Measurements from ENCODE around the gene CXCL17. TPM values are rescaled to one million over a fixed set of nuclear protein-coding genes. Genes with fewer than 3 reads are reported as not detected.

Gene CXCL17
- total RNA-seq, 2 experiments from 2014 or later, result not detected

GRCh38 chr19:42473686-42474085 lies 30.9 kb upstream of the CXCL17 start:
- Histone ChIP-seq H3K36me3 (ENCODE audit: insufficient read depth, low read length) (no peaks in the 10 kb centered on the region), H3K9me3 (ENCODE audit: low read length) (no peaks in the 10 kb centered on the region), H3K9me2 (ENCODE audit: insufficient read depth, low read length) (no peaks in the 10 kb centered on the region), H3K4me1 (ENCODE audit: insufficient read depth, low read length, poor library complexity, severe bottlenecking) (peaks cover 35% of the 10 kb centered on the region), H3K4me3 (ENCODE audit: low read depth, low read length, poor library complexity, severe bottlenecking) (no peak overlapping the region), H3K79me2 (ENCODE audit: insufficient read depth, low read depth, low read length) (no peaks in the 10 kb centered on the region), H4K20me1 (ENCODE audit: insufficient read depth, low read length) (no peaks in the 10 kb centered on the region), H2AFZ (ENCODE audit: low read length) (no peak overlapping the region), H3K4me2 (ENCODE audit: low read length) (no peak overlapping the region), H3K27ac (ENCODE audit: low read depth, low read length, poor library complexity, severe bottlenecking) (no peak overlapping the region)
- intact Hi-C loops (cut with micrococcal nuclease; ENCODE audit: unreplicated experiment), result no loop called here
- TF ChIP-seq CTCF (conservative IDR thresholded peaks at IDR 0.05; ENCODE audit: low read length), result no peak
- no peak for TF ChIP-seq EZH2phosphoT487 (IDR thresholded peaks at IDR 0.05; ENCODE audit: borderline replicate concordance, low read depth, low read length)
- no TSS peak for BruUV-seq (replicated peaks)
- ChIA-PET CTCF (ENCODE audit: unreplicated experiment) (no interaction called here), POLR2A (interaction anchor here (0.6 to 0.7 kb wide), 2 partner anchors 9 kb away, joined by 3 read pairs; no protein-coding TSS in a partner anchor)
- no peak for DNase-seq (ENCODE audit: low spot score)

- Histone ChIP-seq H3K27ac (ENCODE audit: low read depth, low read length, poor library complexity, severe bottlenecking) (no peak overlapping the region), H3K79me2 (ENCODE audit: insufficient read depth, low read depth, low read length) (no peaks in the 10 kb centered on the region), H3K4me3 (ENCODE audit: low read depth, low read length, poor library complexity, severe bottlenecking) (no peak overlapping the region), H3K4me2 (ENCODE audit: low read length) (no peak overlapping the region), H3K9me2 (ENCODE audit: insufficient read depth, low read length) (no peaks in the 10 kb centered on the region), H3K9me3 (ENCODE audit: low read length) (no peaks in the 10 kb centered on the region), H4K20me1 (ENCODE audit: insufficient read depth, low read length) (no peaks in the 10 kb centered on the region), H3K36me3 (ENCODE audit: insufficient read depth, low read length) (no peaks in the 10 kb centered on the region), H2AFZ (ENCODE audit: low read length) (peak overlapping the region; percentile 43; the same call in 1 of the 2 replicates), H3K4me1 (ENCODE audit: insufficient read depth, low read length, poor library complexity, severe bottlenecking) (peaks cover 45% of the 10 kb centered on the region)
- ChIA-PET CTCF (ENCODE audit: unreplicated experiment) (no interaction called here), POLR2A (interaction anchor here (0.7 kb wide), 1 partner anchor 8 kb away, joined by 3 read pairs; no protein-coding TSS in a partner anchor)
- no peak for TF ChIP-seq EZH2phosphoT487 (IDR thresholded peaks at IDR 0.05; ENCODE audit: borderline replicate concordance, low read depth, low read length)
- TF ChIP-seq CTCF (conservative IDR thresholded peaks at IDR 0.05; ENCODE audit: low read length), result no peak
- no TSS peak for BruUV-seq (replicated peaks)
- intact Hi-C loops (cut with micrococcal nuclease; ENCODE audit: unreplicated experiment), result no loop called here
- DNase-seq (ENCODE audit: low spot score), result no peak
Measured at GRCh38 chr19:42472402-42473147, 29.8 kb upstream of the CXCL17 start.

DNA sequence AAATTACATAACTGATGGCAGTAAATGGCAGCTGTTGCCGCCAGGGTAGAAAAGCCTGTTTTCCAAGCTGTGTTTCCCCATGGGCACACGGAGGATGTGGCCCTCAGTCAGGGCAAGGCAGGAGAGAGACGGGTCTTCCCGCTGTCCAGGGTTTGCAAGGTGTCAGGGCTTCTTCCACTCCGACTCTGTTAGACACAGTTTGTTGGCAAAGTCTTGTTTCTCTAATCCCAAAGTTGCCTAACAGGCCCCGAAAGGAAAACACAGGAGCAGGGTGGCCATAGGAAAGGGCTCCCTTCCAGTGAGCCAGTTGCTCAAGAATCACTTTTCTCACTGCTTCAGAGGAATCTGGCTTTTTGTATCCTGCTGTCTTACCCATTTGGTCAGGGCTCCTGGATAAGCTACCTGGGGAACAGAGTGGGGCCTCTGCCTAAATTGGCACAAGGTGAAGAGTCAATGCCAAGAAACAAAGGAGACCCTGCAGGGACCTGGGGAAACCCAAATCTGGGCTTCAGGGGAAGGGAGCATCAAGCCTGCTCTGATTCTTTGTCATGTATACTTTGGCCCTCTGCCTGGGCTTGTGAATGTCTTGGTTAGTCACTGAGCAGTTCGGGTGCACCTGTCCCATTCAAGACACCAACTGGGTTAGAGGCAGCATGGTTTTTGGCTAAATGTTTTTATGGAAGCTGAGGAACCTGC lies 29.0 kb upstream of the CXCL17 start:
- no peak overlapping the region for H3K4me2 ChIP-seq (ENCODE audit: low read length)
- peak; percentile 17 for DNase-seq (ENCODE audit: low spot score)

More for the DNA sequence above, 29.0 kb upstream of the CXCL17 start:
- intact Hi-C loops (cut with micrococcal nuclease; ENCODE audit: unreplicated experiment), result no loop called here
- ChIA-PET CTCF (ENCODE audit: unreplicated experiment) (no interaction called here), POLR2A (no interaction called here)
- H3K9me3 ChIP-seq (ENCODE audit: low read length), result no peaks in the 10 kb centered on the region
- H3K27ac ChIP-seq (ENCODE audit: low read depth, low read length, poor library complexity, severe bottlenecking), result peak overlapping the region; percentile 4
- H3K79me2 ChIP-seq (ENCODE audit: insufficient read depth, low read depth, low read length), result no peaks in the 10 kb centered on the region
- no TSS peak for BruUV-seq (replicated peaks)
- TF ChIP-seq CTCF (conservative IDR thresholded peaks at IDR 0.05; ENCODE audit: low read length), result no peak
- TF ChIP-seq EZH2phosphoT487 (IDR thresholded peaks at IDR 0.05; ENCODE audit: borderline replicate concordance, low read depth, low read length), result no peak
- H3K36me3 ChIP-seq (ENCODE audit: insufficient read depth, low read length), result no peaks in the 10 kb centered on the region
- peaks cover 54% of the 10 kb centered on the region for H3K4me1 ChIP-seq (ENCODE audit: insufficient read depth, low read length, poor library complexity, severe bottlenecking)
- no peak overlapping the region for H3K4me3 ChIP-seq (ENCODE audit: low read depth, low read length, poor library complexity, severe bottlenecking)
- no peaks in the 10 kb centered on the region for H3K9me2 ChIP-seq (ENCODE audit: insufficient read depth, low read length)
- peak overlapping the region; percentile 43; the same call in 1 of the 2 replicates for H2AFZ ChIP-seq (ENCODE audit: low read length)
- H4K20me1 ChIP-seq (ENCODE audit: insufficient read depth, low read length), result no peaks in the 10 kb centered on the region
